ENCODE results near the gene KAZN. TPM values are rescaled to one million over a fixed set of nuclear protein-coding genes. Genes with fewer than 3 reads are reported as not detected.

Gene KAZN
- polyA plus RNA-seq, 1 experiment = 3.7 TPM

DNA sequence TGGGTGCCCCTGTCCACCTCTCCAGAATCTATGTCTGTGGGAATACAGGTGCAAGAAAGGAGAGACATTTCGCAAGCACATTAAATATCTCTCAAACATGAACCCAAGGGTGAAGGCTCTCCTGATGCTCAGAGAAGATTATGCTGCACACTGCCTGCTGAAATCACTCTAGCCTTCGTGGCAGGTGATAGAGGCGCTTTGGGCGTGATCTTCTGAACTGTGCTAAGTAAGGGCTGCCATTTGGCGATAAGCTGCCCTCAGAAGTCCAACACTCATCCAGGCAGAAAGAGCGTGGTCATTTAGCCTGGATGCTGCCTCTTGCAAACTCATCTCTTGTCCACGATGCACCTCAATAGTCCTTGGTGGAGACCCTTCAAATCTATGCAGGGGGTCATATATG lies 241.9 kb downstream of the KAZN start:
- ChIA-PET CTCF (no interaction called here), POLR2A (no interaction called here)
- TF ChIP-seq, protein P1, sequence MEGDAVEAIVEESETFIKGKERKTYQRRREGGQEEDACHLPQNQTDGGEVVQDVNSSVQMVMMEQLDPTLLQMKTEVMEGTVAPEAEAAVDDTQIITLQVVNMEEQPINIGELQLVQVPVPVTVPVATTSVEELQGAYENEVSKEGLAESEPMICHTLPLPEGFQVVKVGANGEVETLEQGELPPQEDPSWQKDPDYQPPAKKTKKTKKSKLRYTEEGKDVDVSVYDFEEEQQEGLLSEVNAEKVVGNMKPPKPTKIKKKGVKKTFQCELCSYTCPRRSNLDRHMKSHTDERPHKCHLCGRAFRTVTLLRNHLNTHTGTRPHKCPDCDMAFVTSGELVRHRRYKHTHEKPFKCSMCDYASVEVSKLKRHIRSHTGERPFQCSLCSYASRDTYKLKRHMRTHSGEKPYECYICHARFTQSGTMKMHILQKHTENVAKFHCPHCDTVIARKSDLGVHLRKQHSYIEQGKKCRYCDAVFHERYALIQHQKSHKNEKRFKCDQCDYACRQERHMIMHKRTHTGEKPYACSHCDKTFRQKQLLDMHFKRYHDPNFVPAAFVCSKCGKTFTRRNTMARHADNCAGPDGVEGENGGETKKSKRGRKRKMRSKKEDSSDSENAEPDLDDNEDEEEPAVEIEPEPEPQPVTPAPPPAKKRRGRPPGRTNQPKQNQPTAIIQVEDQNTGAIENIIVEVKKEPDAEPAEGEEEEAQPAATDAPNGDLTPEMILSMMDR (IDR thresholded peaks at IDR 0.05; ENCODE audit: low read depth, low read length) = no peak
- no peak for DNase-seq (ENCODE audit: low read depth, low spot score)
- Histone ChIP-seq H3K4me3 (ENCODE audit: low read depth, low read length) (no peak overlapping the region), H3K27me3 (ENCODE audit: control insufficient read depth, insufficient read depth, low read length) (no peaks in the 10 kb centered on the region), H3K27ac (ENCODE audit: low read depth, low read length) (no peak overlapping the region), H3K9me3 (ENCODE audit: control insufficient read depth, insufficient read depth, low read length) (peaks cover 11% of the 10 kb centered on the region)

DNA sequence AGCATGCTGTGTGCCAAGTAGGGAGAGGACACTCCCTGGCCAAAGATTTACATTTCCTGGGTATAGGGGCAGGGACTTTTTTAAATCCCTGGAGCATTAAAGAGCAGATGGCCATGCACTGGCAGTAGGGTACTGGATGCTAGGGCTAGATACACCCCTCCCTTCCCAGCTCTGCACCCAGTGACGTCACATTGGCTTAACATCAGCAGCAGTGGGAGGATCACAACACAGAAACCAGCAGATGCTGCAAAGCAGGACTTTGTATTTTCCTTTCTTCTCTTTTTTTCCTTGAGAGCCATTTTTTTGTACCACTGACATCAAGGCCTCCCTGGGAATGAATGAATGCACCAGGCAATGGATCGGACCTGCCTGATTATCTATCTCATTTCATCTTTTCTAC lies 243.0 kb downstream of the KAZN start:
- ChIA-PET POLR2A (no interaction called here), CTCF (no interaction called here)
- peaks cover 11% of the 10 kb centered on the region for H3K9me3 ChIP-seq (ENCODE audit: control insufficient read depth, insufficient read depth, low read length)
- no peak for DNase-seq (ENCODE audit: low read depth, low spot score)
- no peak overlapping the region for H3K4me3 ChIP-seq (ENCODE audit: low read depth, low read length)
- no peak overlapping the region for H3K27ac ChIP-seq (ENCODE audit: low read depth, low read length)
- TF ChIP-seq, protein P1 (IDR thresholded peaks at IDR 0.05; ENCODE audit: low read depth, low read length) = no peak
- no peaks in the 10 kb centered on the region for H3K27me3 ChIP-seq (ENCODE audit: control insufficient read depth, insufficient read depth, low read length)

DNA sequence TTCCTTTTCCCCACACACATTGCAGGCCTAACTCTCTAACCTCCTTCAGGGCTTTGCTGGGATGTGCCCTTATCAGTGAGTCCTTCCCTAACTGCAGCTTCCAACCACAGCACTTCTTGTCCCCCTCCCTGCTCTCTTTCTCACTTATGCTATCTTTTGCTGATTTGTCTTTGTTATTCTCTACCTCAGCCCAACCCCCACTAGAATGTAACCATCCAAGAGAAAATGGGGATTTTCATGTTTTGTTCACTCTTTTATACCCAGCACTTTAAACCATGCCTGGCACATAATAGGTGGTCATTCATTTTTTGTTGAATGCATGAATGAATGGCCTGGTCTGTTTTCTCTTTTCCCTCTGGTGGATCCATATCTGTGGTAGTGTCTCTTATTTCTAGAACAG lies 243.5 kb downstream of the KAZN start:
- ChIA-PET POLR2A (interaction anchor here (1.5 kb wide), 1 partner anchor 102 kb away, joined by 5 read pairs; no protein-coding TSS in a partner anchor), CTCF (no interaction called here)
- TF ChIP-seq, protein P1 (IDR thresholded peaks at IDR 0.05; ENCODE audit: low read depth, low read length) = no peak
- no peak for DNase-seq (ENCODE audit: low read depth, low spot score)
- Histone ChIP-seq H3K9me3 (ENCODE audit: control insufficient read depth, insufficient read depth, low read length) (peaks cover 11% of the 10 kb centered on the region), H3K27me3 (ENCODE audit: control insufficient read depth, insufficient read depth, low read length) (no peaks in the 10 kb centered on the region), H3K4me3 (ENCODE audit: low read depth, low read length) (no peak overlapping the region), H3K27ac (ENCODE audit: low read depth, low read length) (peak overlapping the region; percentile 68)

DNA sequence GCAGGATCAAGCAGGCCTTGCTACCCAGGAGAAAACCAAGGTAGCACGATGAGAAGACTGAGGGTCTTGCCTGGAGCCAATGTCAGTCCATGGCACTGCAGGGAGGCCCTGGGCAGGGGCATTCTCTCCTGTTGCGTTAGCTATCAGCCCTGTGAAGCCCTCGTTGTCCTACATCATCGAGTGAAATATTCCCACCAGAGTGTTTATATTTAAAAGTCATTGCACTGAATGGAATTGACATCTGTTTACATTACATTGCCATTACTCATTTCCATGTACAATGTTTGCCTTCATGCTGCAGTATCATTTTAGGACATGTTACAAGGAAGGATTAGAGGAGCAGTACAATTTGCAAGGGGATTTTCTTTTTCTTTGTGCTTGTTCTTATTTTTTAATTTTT lies 243.9 kb downstream of the KAZN start:
- ChIA-PET POLR2A (interaction anchor here (0.6 to 1.5 kb wide), 3 partner anchors 102 to 309 kb away, joined by 3 to 7 read pairs (median 5); no protein-coding TSS in a partner anchor), CTCF (interaction anchor here (2.2 kb wide), 1 partner anchor 72 kb away, joined by 8 read pairs; no protein-coding TSS in a partner anchor)
- Histone ChIP-seq H3K27ac (ENCODE audit: low read depth, low read length) (peak overlapping the region; percentile 68), H3K27me3 (ENCODE audit: control insufficient read depth, insufficient read depth, low read length) (no peaks in the 10 kb centered on the region), H3K9me3 (ENCODE audit: control insufficient read depth, insufficient read depth, low read length) (peaks cover 11% of the 10 kb centered on the region), H3K4me3 (ENCODE audit: low read depth, low read length) (no peak overlapping the region)
- TF ChIP-seq, protein P1 (IDR thresholded peaks at IDR 0.05; ENCODE audit: low read depth, low read length) = no peak
- DNase-seq (ENCODE audit: low read depth, low spot score) = peak; percentile 27

DNA sequence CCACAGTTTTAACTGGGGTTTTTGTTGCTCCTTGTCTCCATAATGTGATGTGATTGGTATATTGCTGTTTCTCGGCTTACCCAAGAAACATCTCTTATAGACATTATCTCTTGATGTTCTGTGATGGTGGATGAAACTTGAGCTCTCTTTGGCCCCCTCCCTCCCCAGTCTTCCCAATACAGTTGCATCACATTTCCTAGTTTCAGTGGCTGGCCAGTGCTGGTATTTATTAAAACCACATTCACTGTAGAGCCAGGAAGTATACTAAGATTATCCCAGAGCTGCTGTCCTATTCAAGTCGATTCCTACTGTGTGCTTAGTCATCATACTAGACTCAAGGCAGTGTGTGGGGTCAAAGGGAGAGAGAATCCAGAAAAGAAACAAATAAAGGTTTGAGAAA lies 244.4 kb downstream of the KAZN start:
- CTCF ChIA-PET = interaction anchor here (2.2 kb wide), 1 partner anchor 72 kb away, joined by 8 read pairs; no protein-coding TSS in a partner anchor
- POLR2A ChIA-PET = interaction anchor here (0.5 to 1.5 kb wide), 4 partner anchors 53 to 309 kb away, joined by 3 to 7 read pairs (median 6); no protein-coding TSS in a partner anchor
- H3K4me3 ChIP-seq (ENCODE audit: low read depth, low read length) = no peak overlapping the region
- peak overlapping the region; percentile 71 for H3K27ac ChIP-seq (ENCODE audit: low read depth, low read length)
- H3K9me3 ChIP-seq (ENCODE audit: control insufficient read depth, insufficient read depth, low read length) = peaks cover 11% of the 10 kb centered on the region
- TF ChIP-seq, protein P1 (IDR thresholded peaks at IDR 0.05; ENCODE audit: low read depth, low read length) = no peak
- H3K27me3 ChIP-seq (ENCODE audit: control insufficient read depth, insufficient read depth, low read length) = no peaks in the 10 kb centered on the region
- DNase-seq (ENCODE audit: low read depth, low spot score) = peak; percentile 26
